KOPT-K1 (cell line): Measurements from ENCODE around the gene TIMM8B.

Experiments used
- H3K27ac ChIP-seq: fragments of 200-600 bp; sonication (generic); 2 replicates; pipeline ENCODE4 v1.5.1; 2016; ENCODE audit warnings: antibody characterized with exemption, mild to moderate bottlenecking, low read depth, low read length; ENCODE audit not compliant: poor library complexity, severe bottlenecking
- H3K36me3 ChIP-seq: fragments of 200-600 bp; sonication (generic); 2 replicates; pipeline ENCODE4 v1.5.1; 2017; ENCODE audit warnings: antibody characterized with exemption, mild to moderate bottlenecking, low read length, moderate library complexity; ENCODE audit not compliant: insufficient read depth
- H3K9me3 ChIP-seq: fragments of 200-600 bp; sonication (generic); 2 replicates; pipeline ENCODE4 v1.5.1; 2017; ENCODE audit warnings: antibody characterized with exemption, low read length, mild to moderate bottlenecking; ENCODE audit not compliant: insufficient read depth, poor library complexity, severe bottlenecking

The TIMM8B gene

DNA sequence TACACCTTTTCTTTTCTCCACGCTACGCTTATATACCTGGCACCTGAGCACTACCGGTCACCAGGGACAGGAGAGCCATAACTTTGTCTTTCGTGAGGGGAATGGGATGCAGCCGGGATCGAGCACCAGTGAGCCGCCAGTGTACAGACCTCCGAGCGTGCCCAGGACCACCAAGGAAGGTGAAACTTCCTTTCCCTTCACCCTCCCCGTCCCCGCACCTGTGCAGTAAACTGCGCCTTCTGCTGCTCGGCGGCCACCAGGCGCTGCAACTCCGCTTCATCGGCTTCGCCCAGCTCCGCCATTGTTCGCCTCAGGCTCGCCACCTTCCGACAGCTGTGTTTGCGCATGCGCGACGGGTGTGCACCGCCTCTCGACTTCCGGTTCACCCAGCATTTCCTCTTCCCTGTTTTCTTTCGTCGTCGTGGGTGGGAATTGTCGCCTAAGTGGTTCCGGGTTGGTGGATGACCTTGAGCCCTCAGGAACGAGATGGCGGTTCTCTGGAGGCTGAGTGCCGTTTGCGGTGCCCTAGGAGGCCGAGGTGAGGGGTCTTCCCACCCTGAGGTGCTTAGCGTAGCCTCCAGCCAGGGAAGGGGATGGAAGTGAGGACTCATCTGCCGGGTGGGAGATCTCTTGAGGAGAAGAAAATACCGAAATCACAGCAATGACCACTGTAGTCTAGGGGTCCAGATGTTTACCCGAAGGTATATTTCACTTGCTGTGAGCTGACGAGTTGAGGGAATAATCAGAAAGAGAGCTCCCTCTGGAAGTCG is at the start of gene TIMM8B, which contains the start of gene SDHD:
TSS of gene TIMM8B (minus strand) at position 335 of the 770 bp plus-strand sequence. CDS start at position 302, 33 bp downstream.
TSS of gene SDHD (plus strand) at position 452 of the 770 bp plus-strand sequence. CDS start at position 487, 35 bp downstream.
- Histone ChIP-seq H3K36me3 (peaks cover 79% of the 10 kb centered on the region), H3K9me3 (no peaks in the 10 kb centered on the region), H3K27ac (peak within 1 kb of the TSS; percentile 85)

DNA sequence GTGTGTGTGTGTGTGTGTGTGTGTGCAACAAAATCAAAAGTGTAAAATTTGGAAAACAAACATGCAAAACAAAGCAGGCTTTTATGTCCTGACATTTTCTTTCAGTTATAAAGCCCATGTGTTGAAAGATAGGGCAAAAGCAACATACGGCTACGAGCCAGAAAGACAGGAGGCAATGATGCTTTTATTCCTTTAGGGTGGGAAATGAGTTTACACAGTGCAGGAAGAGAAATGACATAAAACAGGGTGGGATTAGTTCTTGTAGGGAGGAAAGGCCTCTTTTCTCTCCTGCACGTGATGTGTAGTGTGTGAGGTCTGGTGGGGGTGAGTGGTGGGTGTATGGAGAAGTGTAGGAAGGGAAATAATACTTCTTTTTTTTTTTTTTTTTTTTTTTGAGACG is 47.9 kb upstream of the TIMM8B start:
- H3K9me3 ChIP-seq, result no peaks in the 10 kb centered on the region
- no peaks in the 10 kb centered on the region for H3K36me3 ChIP-seq

GRCh38 chr11:112132737-112133136 is 46.2 kb upstream of the TIMM8B start:
- Histone ChIP-seq H3K9me3 (no peaks in the 10 kb centered on the region), H3K36me3 (no peaks in the 10 kb centered on the region), H3K27ac (no peak overlapping the region)

More for the DNA sequence above, 47.9 kb upstream of the TIMM8B start:
- H3K27ac ChIP-seq, result no peak overlapping the region

GRCh38 chr11:112129656-112130055 is 43.1 kb upstream of the TIMM8B start:
- Histone ChIP-seq H3K36me3 (no peaks in the 10 kb centered on the region), H3K9me3 (no peaks in the 10 kb centered on the region), H3K27ac (no peak overlapping the region)

GRCh38 chr11:112128483-112129121 is 42.0 kb upstream of the TIMM8B start:
- no peaks in the 10 kb centered on the region for H3K36me3 ChIP-seq
- H3K9me3 ChIP-seq, result no peaks in the 10 kb centered on the region
- H3K27ac ChIP-seq, result no peak overlapping the region

GRCh38 chr11:112127056-112127455 is 40.5 kb upstream of the TIMM8B start:
- H3K27ac ChIP-seq, result no peak overlapping the region
- no peaks in the 10 kb centered on the region for H3K9me3 ChIP-seq

GRCh38 chr11:112123129-112123528 is 36.6 kb upstream of the TIMM8B start:
- Histone ChIP-seq H3K36me3 (no peaks in the 10 kb centered on the region), H3K27ac (no peak overlapping the region), H3K9me3 (no peaks in the 10 kb centered on the region)

More at GRCh38 chr11:112127056-112127455, 40.5 kb upstream of the TIMM8B start:
- H3K36me3 ChIP-seq, result no peaks in the 10 kb centered on the region

DNA sequence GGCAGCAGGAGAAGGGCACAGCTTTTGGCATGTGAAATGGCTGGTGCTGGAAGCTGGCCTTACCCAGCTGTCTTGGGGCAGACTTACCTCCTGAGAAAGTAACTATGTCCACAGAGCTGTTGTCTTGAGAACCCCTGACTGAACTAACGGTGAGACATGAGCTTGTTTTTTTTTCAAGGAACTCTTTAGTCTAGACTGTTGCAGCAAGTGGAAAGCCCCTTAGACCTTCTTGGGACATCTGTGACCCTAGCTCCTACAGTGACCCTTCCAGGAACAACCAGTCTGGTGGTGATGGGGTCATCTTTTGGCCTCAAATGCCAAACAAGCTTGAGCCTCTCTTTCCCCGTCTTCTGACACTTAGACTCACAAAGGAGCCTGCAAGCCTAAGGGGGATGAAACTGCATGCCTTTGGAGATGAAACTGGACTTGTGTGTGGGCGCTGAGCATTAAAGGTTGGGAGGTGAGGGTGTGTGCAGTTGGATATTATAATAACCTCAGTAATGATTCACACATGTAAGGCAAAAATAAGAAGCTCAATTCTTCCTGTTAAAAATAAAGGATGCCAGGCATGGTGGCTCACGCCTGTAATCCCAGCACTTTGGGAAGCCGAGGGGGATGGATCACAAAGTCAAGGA is 35.5 kb upstream of the TIMM8B start:
- Histone ChIP-seq H3K36me3 (no peaks in the 10 kb centered on the region), H3K9me3 (no peaks in the 10 kb centered on the region), H3K27ac (no peak overlapping the region)

- H3K9me3 ChIP-seq, result no peaks in the 10 kb centered on the region
- no peaks in the 10 kb centered on the region for H3K36me3 ChIP-seq
- no peak overlapping the region for H3K27ac ChIP-seq
Measured at GRCh38 chr11:112118176-112118575, 31.6 kb upstream of the TIMM8B start.

DNA sequence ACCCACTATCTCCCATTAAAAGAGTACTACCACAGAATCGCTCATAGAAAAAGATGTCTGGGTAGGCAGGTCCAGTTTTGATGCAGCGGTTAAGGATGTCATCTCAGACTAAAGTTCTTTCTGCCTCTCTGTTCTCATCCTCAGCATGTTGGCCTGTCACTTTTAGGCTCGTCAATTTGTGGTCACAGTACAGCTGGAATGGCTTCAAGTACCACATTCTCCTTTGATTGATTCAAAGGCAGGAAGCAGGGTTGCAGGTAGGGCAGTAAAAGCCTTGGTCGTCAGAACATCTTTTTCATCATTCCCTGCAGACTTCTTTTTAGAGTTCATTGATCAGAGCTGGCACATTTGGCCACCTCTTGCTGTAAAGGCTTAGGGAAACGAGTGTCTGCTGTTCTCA is 28.8 kb upstream of the TIMM8B start:
- Histone ChIP-seq H3K27ac (no peak overlapping the region), H3K36me3 (no peaks in the 10 kb centered on the region), H3K9me3 (no peaks in the 10 kb centered on the region)

GRCh38 chr11:112114460-112114859 is 27.9 kb upstream of the TIMM8B start:
- no peaks in the 10 kb centered on the region for H3K36me3 ChIP-seq
- no peaks in the 10 kb centered on the region for H3K9me3 ChIP-seq
- H3K27ac ChIP-seq, result no peak overlapping the region

DNA sequence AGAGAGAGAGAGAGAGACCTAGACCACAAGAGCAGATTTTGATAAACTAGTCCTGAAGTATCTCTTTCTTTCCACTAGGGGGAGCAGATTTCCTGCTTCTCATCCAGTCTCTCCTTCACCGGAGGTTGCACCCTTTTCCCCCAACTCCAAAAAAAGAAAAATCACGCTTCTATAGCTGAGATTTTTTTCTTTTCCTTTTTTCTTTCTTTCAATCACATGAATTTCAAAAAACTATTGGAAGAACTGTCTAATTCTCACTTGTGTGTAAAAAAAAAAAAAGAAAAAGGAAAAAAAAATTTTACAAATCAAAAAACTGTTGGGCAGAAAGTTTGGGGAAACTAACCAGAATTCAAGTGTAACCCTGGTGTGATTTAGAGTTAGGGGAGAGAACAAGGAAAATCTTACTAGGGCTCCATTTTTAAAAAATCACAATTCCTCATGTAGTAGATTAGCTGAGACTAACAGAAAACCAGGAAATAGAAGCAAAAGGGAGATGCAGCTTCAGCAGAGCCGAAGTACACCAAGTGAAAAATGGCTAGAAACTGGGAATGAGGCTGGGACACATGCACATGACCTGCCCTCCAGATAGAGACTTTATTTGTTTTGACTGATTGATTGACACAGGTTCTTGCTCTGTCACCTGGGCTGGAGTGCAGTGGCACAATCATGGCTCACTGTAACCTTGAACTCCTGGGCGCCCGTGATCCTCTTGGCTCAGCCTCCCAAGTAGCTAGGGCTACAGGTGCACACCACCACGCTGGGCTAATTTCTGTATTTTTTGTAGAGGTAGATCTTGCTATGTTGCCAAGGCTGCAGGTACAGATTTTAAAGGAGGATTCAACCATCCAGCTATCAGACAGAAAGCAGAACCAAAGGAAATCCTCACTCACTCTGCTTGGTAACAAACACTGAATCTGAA is 27.2 kb upstream of the TIMM8B start:
- Histone ChIP-seq H3K9me3 (no peaks in the 10 kb centered on the region), H3K27ac (no peak overlapping the region), H3K36me3 (no peaks in the 10 kb centered on the region)

GRCh38 chr11:112106070-112106469 is 19.5 kb upstream of the TIMM8B start:
- Histone ChIP-seq H3K36me3 (no peaks in the 10 kb centered on the region), H3K9me3 (no peaks in the 10 kb centered on the region), H3K27ac (no peak overlapping the region)

DNA sequence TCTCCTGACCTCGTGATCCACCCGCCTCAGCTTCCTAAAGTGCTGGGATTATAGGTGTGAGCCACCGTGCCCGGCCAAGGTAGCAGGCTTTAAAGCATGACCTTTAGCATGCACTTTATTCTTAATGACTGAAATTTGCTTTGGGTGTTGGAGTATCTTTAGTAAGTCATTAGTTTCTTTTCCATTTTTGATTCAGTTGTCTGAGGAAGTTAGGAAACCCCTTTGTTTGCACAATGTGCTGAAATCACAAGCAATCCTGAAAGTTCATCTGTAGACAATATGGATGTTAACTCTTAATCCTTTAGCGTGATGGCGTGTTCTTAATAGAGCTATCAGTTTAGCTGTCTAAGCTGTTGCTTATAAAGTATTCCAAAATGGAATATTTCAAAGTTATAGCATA is 16.9 kb upstream of the TIMM8B start:
- Histone ChIP-seq H3K36me3 (no peaks in the 10 kb centered on the region), H3K27ac (no peak overlapping the region), H3K9me3 (no peaks in the 10 kb centered on the region)
